ENCODE data around the gene IL27RA.

The IL27RA gene

DNA sequence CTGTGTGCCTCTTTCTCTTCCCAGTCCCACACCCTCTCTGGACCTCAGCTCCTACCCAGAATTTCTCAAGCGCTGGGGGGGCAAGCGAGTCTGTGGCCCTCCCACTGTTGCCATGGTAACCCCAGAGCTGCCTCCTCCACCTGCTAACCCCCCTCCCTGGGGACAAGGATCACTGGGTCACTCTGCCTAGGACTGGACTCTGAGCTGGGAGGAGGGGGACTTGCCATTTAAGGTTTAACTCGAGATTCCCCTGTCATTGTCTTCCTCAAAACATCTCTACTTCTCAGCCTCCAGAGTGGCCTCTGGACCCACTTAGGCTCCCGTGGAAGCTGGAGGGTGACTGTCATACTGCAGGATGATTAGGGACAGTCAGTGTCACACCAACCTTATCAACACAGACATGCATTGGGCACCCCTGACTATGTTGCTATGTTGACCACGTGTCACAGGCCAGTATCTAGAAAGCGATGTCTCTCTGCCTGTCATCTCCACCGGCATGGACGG lies 28.1 kb downstream of the IL27RA start:
- DNase-seq (ENCODE audit: low read depth) = no peak

DNA sequence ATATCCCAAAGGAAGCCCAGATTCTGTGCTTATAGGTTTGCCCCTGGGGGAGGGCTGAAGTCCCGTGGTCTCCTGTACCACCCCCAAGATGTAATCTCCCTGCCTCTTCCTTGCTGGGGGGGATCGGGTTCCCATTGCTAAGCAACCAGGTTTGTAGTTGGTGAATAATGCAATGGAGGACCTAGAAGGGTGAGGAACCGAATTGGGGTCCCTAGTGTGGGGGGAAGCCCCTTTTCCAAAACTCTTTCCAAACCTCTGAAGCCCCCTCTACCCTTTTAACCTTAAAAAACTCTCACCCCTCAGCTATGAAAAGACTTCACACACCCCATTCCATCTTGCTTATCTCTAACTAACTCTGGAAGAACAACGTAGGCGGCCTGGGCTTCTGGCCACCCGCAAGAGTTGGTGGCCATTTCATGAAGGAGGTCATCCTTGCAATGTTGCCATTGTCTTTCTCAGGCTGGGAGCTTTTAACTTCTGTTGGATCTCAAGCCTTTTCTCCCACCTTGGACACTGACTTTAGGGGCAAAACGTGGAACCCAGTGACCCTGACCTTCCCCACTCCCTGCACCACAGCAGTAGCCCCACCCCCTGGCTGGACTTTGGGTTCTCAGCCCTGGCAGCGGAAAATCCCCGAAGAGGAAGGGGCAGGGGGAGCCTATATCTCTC lies 29.7 kb downstream of the IL27RA start:
- DNase-seq (ENCODE audit: low read depth) = no peak

DNA sequence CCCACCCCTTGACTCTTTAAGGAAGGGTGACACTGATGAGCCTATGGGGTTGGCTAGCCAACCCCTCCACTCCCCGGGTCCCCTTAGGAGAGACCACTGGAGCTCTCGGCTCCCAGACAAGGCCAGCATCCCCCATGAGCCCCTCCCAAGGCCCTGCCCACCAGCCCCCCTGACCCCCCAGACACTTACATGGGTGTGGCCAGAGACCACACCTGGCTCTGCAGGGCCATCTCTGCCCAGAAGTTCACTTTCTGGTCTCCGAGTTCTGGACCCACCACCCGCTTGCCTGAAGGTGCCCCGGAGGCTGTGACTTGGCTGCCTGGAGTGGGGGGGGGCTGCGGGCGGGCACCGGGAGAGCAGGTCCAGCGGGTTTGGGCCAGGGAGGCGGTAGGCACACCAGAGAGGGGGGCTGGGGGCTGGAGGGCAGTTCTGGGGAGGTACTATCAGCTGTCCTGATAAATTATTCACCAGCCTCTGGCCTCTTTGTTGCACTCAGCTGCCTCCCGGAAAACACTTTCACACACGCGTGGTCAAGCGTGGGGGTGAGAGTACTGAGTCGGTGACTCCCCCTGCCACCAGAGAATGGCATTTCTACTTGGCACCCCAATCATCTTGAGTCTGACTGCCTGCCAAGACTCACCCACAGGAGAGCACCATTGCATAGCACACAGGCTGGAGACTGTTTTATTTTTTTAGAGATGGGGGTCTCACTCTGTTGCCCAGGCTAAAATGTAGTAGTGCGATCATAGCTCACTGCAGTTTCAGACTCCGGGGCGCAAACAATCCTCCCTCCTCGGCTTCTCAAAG lies 30.4 kb downstream of the IL27RA start, which contains the start of gene PALM3:
Gene PALM3 (minus strand): TSS at position 326 of the 807 bp plus-strand sequence. CDS start 96 bp downstream, at position 230.
- no peak for DNase-seq (ENCODE audit: low read depth)

DNA sequence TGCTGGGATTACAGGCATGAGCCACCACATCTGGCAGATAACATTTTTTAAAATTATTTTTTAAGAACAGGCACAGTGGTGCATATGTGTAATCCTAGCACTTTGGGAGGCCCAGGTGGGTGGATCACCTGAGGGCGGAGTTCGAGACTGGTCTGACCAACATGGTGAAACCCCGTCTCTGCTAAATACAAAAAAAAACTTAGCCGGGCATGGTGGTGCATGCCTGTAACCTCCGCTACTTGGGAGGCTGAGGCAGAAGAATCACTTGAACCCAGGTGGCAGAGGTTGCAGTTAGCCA lies 30.9 kb downstream of the IL27RA start:
- DNase-seq (ENCODE audit: low read depth) = no peak

DNA sequence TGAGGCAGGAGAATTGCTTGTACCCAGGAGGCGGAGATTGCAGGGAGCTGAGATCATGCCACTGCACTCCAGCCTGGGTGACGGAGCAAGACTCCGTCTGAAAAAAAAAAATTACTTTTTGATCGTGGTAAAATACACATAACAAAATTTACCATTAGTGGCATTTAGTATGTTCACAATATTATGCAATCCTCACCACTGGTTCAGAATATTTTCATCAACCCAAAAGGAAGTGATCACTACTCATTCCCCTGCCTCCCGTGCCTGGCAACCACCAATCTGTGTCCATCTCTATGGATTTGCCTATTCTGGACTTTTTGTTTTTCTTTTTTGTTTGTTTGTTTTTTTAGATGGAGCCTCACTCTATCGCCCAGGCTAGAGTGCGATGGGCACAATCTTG lies 31.5 kb downstream of the IL27RA start:
- no peak for DNase-seq (ENCODE audit: low read depth)

DNA sequence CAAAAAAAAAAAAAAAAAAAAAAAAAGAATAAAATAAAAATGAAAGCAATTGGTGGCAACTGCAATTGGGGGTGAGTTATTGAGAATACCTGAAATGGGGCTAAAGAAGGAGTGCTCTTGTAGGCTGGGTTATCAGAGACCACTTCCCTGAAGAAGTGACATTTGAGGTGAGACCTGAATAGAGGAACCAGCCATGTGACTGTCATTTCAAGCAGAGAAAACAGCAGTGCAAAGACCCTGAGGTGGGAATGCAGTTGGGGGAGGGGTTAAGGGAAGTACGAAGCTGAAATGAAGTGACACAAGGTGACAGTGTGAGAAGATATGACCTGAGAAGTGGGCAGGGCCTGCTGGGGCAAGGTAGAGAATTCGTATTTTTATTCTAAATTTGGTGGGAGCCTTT lies 34.6 kb downstream of the IL27RA start:
- DNase-seq (ENCODE audit: low read depth) = no peak

DNA sequence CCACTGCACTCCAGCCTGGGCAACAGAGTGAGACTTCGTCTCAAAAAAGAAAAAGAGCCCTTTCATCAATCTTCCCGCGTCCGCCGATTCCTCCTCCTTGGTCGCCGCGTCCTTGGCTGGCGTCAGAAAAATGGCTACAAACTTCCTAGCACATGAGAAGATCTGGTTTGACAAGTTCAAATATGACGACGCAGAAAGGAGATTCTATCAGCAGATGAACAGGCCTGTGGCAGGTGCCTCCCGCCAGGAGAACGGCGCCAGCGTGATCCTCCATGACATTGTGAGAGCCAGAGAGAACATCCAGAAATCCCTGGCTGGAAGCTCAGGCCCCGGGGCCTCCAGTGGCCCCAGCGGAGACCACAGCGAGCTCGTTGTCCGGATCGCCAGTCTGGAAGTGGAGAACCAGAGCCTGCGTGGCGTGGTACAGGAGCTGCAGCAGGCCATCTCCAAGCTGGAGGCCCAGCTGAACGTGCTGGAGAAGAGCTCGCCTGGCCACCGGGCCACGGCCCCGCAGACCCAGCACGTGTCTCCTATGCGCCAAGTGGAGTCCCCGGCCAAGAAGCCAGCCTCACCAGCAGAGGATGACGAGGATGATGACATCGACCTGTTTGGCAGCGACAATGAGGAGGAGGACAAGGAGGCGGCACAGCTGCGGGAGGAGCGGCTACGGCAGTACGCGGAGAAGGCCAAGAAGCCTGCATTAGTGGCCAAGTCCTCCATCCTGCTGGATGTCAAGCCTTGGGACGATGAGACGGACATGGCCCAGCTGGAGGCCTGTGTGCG lies 38.9 kb downstream of the IL27RA start:
- no peak for DNase-seq (ENCODE audit: low read depth)

DNA sequence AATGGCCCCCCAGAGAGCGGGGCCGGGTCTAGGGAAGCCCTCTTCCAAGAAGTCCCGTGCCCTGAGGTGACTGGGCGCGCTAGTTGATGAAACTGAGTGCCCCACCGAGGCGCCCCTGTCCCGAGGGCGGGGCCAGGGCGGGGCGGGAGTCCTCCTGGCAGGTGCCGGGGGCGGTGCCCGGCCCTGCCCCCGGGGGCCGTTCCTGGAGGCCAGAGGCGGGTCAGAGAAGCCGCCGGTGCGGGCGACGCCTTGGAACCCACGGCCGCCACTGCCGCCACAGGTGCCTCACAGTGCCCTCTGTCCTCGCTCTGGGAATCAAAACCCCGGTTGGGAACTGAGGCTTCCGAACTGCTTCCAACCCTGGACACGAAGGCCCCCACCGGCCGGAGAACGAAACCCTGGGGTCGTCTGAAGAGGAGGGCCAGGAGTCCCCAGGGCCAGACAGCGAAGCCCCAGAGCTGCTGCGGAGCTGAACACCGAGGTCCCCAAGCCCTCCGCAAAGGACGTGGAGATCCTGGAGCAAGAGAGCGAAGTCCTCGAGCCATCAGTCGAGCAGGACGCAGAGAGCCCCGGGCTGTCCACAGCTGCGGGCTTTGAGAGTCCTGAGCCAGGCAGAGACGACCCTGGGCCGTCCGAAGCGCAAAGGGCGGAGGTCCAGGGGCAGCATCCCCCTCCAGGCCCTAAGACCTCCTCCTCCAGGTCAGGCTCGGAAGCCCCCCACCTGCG lies 41.1 kb downstream of the IL27RA start, which contains the start of gene MISP3:
Gene MISP3 (plus strand): TSS at position 252 of the 726 bp plus-strand sequence. CDS start 524 bp downstream, outside the sequence.
- DNase-seq (ENCODE audit: low read depth) = no peak

DNA sequence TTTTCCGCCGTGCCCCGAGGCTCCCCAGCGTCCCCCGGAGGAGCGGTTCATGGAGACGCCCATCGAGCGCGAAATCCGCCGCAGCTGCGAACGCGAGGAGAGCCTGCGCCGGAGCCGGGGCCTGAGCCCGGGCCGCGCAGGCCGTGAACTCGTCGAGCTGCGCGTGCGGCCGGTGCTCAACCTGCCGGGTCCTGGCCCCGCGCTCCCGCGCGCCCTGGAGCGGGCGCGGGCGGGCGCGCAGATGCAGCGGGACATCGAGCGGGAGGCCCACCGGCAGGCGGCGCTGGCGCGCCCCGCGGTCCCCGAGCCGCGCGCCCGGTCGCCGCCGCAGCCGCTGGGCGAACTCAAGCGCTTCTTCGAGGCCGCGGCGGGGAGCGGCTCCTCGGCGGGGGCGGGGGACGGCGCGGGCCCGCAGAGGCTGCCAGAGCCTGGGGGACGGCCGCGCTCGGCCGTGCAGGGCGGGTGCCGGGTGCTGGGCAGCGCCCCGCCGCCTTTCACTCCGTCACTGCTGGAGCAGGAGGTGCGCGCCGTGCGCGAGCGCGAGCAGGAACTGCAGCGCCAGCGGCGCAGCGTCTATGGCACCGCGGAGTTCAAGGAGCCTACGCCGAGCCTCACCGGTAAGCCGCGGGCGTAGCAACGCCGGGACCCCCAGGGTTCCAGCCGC lies 41.8 kb downstream of the IL27RA start:
- no peak for DNase-seq (ENCODE audit: low read depth)

DNA sequence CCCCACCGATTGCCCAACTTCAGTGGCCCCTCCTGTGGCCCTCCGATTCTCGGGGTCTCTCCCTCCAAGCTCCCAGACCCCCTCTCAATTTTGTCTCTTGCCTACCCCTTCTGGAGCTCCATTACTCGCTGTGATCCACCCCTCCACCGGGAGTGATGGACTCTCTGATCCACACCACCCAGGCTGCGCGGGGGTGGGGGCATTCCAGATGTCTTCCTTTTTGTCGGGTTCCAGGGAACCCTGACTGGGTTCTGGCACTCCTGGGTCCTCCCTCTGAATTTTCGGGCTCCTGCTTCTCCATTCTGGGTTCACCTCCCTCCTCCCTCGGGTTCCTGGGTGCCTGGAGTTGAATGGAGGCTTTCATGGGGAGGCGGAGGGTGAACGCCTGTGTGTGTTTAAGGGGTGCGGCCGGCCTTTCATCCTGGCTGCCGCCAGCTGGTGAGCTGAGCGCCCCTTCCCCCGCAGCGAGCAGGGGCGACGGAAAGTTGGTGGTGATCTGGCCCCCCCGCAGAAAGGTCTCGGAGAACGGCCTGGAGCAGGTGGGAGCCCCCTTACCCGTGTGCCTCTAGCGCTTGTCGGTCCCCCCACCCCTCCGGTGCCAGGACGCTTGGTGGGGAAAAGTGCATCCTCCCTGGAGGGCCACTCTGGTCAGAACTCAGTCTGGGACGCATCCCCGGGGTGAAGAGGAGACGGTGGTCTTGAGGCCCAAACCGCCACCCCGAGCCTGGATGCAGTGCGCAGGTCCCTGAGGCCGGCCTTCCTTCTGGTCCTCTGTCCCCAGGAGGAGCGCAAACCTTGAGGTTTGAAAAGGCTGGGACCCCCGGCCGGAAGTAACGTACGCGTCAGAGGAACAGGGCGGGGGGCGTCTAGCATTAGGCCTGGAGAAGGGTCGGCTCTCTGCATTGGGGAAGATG lies 42.6 kb downstream of the IL27RA start:
- DNase-seq (ENCODE audit: low read depth) = no peak

DNA sequence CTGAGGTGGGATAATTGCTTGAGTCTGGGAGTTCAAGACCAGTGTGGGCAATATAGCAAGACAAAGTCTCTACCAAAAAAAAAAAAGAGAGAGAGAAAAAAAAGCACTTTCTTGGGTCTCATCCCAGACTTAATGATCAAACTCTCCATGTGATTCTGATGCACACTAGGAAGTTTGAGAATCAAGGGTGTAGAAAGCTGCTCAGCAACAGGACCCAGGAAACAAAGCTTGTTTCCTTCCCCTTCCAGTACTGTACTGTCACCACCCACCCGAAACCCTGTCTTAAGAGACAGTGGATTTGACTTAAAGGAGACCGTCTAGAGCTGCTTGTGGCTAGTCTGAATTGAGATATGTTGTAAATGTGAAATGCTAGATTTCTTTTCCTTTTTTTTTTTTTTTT lies 46.8 kb downstream of the IL27RA start:
- no peak for DNase-seq (ENCODE audit: low read depth)

DNA sequence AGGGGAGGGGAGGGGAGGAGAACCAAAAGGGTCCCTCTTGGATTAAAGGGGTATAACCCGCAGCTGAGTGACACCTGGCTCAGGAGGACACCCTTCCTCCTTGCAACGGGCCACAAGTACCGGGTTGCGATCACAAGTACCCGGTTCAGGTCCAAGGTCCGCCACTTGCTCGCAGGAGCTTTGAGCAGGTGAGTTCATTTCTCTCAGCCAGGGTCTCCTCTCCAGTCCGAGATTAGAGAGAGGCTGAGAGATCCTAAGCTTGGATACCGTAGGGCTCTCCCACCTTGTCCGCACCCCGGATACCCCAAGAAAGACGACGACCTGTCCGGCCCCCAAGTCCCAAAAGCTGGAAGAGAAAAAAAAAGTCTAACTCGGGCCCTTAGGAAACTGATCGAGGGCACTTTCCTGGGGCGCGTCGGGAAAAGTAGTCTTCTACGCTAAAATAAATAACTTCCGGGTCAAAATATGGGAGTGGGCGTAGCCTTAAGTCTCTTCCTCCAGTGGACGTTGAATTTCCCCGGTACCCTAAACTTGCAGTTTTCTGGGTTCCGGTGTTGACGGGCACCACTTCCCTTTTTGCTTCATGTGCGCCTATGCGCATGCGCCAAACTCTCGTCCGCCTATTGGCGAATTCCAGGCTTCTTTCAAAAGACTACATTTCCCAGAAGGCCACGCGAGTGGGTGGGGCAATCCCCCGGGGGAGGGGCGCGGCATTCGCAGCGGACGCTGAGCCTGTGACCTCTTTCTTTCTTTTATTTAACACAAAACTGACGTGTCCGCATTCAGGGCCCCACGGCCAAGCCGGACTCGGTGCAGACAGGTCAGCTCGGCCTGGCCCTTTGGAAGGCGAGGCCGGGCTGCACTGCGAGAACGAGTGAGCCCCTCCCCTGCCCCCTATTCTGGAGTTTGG lies 49.6 kb downstream of the IL27RA start:
- DNase-seq (ENCODE audit: low read depth) = peak; percentile 98

DNA sequence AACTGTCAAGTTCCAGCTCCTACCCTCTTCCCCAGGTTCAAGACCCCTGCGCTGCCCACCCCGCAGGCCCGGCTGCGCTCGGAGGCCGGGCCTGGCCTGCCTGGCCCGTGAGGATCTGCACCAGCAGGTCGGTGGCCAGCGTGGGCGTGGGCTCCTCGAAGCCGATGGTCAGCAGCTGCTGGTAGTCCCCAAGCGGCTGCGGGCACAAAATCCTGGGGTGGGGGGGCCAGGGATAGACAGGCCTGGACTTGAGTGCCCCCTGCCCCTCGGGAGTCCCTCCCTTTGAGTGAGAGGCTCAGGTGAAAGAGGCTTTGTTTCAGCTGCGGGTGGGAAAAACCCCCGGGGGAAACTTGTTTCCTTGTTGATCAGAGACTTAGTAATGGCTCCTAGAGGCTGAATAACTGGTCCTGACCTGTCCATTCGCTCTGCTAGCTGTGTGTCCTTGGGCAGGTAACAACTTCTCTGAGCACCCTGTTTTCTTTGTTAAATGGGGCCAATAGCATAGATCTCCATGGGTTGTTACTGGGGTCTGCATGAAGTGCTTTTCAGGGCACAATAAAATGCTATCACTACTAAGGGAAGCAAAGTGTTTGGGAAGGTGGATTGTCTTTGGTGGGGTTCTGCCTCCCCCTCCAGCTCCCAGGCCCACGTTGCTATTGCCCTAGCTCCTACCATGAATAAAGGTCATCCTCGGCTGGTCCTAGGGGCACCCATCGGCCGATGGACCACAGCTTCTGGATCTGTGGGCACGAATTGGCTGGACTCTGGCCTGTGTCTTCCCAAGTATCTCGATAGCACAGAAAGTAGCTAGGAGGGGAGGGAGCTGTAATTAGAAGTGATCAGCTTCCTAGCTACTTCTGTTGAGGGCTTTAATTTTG lies 50.5 kb downstream of the IL27RA start:
- no peak for DNase-seq (ENCODE audit: low read depth)

DNA sequence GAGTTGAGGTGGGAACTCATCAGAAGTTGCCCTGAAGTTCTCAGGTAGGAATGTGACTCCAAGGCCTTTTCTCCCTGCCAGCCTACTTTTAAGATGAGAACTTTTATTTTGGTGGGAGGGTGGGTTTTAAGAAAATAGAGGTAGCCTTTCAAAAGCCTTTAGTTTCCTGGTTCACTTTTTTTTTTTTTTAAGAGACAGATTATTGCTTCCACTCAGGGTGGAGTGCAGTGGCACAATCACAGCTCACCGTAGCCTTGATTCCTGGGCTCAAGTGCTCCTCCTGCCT lies 51.1 kb downstream of the IL27RA start:
- no peak for DNase-seq (ENCODE audit: low read depth)

DNA sequence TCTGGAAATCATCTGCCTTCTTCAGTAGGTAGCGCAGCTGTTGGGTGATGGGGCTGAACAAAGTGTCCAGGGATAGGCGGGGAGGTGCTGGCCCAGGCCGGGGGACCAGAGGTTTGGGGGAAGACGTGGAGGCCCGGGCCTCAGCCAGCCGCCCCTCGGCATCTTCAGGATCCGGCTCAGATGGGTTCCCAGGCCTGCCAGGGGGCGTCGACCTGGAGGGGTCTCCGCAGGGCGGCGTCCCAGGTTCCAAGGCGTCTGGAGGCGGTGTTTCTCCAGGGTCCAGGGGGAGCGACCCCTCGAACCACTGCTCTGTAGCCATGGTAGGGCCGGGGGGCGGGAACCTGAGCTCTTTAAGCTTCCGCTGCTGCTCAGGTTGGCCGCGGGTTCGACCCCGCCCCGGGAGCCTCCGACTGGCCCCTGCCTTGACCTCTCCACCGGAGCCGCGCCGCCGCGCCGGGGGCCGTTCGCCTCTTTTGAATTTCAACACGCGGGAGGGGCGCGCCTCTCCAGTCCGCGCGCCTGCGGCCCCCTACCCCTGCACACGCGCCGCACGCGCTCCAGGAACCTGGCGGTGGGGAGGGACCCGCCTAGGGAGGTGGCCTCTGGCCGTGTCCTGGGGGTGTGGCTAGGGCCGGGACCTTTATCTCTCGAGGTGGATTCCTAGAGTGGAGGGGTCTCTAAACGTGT lies 53.9 kb downstream of the IL27RA start, which contains the start of gene C19orf67:
Gene C19orf67 (minus strand): TSS at position 475 of the 687 bp plus-strand sequence. CDS start 156 bp downstream, at position 319.
- no peak for DNase-seq (ENCODE audit: low read depth)

DNA sequence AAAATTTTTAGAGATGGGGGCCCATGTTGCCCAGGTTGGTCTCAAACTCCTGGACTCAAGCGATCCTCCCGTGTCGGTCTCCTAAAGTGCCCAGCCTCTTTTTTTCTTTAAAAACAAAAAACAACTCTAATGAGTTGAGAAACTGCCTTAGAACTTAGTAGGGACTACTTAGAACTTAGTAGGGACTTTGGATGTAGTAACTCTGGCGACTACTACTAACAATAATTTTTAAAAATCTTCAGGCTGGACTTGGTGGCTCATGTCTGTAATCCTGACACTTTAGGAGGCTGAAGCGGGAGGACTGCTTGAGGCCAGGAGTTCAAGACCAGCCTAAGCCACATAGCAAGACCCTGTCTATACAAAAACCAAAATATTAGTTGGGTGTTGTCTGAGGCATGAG lies 54.5 kb downstream of the IL27RA start:
- no peak for DNase-seq (ENCODE audit: low read depth)

DNA sequence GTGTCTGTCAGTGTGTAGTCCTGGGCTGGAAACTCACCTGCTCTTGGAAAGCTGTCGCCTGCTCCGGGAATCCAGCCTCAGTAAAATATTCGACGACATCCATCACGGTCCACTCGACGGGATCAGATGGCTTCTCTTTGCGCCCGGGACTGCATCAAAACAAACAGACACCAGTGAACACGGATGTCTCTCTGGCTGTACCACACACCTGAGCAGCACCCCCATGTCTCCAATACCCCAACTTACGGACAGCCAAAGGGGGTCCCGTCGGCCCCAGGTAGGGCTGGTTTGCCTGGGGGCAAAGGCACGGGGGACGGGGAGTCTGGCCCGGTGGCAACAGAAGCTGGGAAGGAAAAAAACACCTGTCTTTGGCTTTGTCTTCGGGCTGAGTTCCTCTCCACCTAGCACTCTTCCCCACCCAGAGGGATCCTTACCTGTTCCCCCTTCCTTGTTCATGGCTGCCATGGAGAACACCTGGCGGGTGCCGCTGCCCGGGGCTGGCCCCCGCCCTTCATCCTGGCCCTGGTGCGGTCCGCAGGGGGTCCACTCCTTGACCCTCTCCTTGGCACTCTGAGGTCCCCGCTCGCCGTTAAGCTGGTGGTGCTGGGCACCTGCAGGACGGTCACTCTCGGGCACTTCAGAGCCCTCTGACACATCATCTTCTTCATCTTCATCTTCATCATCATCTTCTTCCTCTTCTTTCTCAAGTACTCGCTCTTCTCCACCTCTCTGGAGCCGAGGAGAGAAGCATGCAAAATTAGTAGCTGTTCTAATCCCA lies 57.3 kb downstream of the IL27RA start:
- no peak for DNase-seq (ENCODE audit: low read depth)
